ENCODE measurements around the gene EPC2. TPM values are rescaled to one million over a fixed set of nuclear protein-coding genes. Genes with fewer than 3 reads are reported as not detected.

Gene EPC2
- total RNA-seq, 1 experiment from 2014 or later: 30.2 TPM

GRCh38 chr2:148718039-148718438 lies 73.5 kb downstream of the EPC2 start:
- ChIA-PET CTCF (no interaction called here), POLR2A (no interaction called here)

GRCh38 chr2:148719195-148719749 lies 74.7 kb downstream of the EPC2 start:
- intact Hi-C loops (cut with micrococcal nuclease; ENCODE audit: unreplicated experiment): no loop called here
- Histone ChIP-seq H3K36me3 (ENCODE audit: control insufficient read depth, insufficient read depth, low read length) (no peaks in the 10 kb centered on the region), H3K4me1 (ENCODE audit: control insufficient read depth, insufficient read depth, low read length) (peaks cover 13% of the 10 kb centered on the region; the same call in 1 of the 2 replicates), H3K4me3 (ENCODE audit: low read depth in 2 of 2, low read length in 2 of 2) (no peak overlapping the region), H3K27ac (ENCODE audit: low read length) (no peak overlapping the region), H3K9me3 (ENCODE audit: control insufficient read depth, insufficient read depth, low read depth, low read length) (no peaks in the 10 kb centered on the region), H3K27me3 (ENCODE audit: control insufficient read depth, insufficient read depth, low read length) (no peaks in the 10 kb centered on the region)
- ChIA-PET POLR2A (no interaction called here), CTCF (no interaction called here)
- no TSS peak for BruUV-seq (replicated peaks)
- in situ Hi-C loops (cut with HindIII; ENCODE audit: low pct_unique_long_range_greater_than_20kb, low sequenced_read_pairs): no loop called here
- ATAC-seq: no peak
- TF ChIP-seq TCF7L2 (IDR thresholded peaks at IDR 0.05; ENCODE audit: low read depth, low read length): no peak
- no peak for TF ChIP-seq CTCF (IDR thresholded peaks at IDR 0.05)
- no peak for TF ChIP-seq REST (IDR thresholded peaks at IDR 0.05; ENCODE audit: insufficient read depth in 1 of 2, low read depth in 2 of 2, low read length in 1 of 2)
- no peak for TF ChIP-seq SIN3A (IDR thresholded peaks at IDR 0.05; ENCODE audit: borderline replicate concordance, insufficient read depth, low read depth, low read length)
- TF ChIP-seq POLR2AphosphoS5 (IDR thresholded peaks at IDR 0.05; ENCODE audit: low read depth, low read length): no peak
- DNase-seq (ENCODE audit: low read depth, low spot score): no peak

More at GRCh38 chr2:148718039-148718438, 73.5 kb downstream of the EPC2 start:
- ATAC-seq (no peak), DNase-seq (ENCODE audit: low read depth, low spot score) (no peak)
- Histone ChIP-seq H3K27ac (ENCODE audit: low read length) (no peak overlapping the region), H3K4me3 (ENCODE audit: low read depth in 2 of 2, low read length in 2 of 2) (no peak overlapping the region), H3K9me3 (ENCODE audit: control insufficient read depth, insufficient read depth, low read depth, low read length) (no peaks in the 10 kb centered on the region), H3K36me3 (ENCODE audit: control insufficient read depth, insufficient read depth, low read length) (no peaks in the 10 kb centered on the region), H3K4me1 (ENCODE audit: control insufficient read depth, insufficient read depth, low read length) (peaks cover 13% of the 10 kb centered on the region; the same call in 1 of the 2 replicates), H3K27me3 (ENCODE audit: control insufficient read depth, insufficient read depth, low read length) (no peaks in the 10 kb centered on the region)
- intact Hi-C loops (cut with micrococcal nuclease; ENCODE audit: unreplicated experiment): no loop called here
- no peak for TF ChIP-seq POLR2AphosphoS5 (IDR thresholded peaks at IDR 0.05; ENCODE audit: low read depth, low read length)
- TF ChIP-seq SIN3A (IDR thresholded peaks at IDR 0.05; ENCODE audit: borderline replicate concordance, insufficient read depth, low read depth, low read length): no peak
- no peak for TF ChIP-seq REST (IDR thresholded peaks at IDR 0.05; ENCODE audit: insufficient read depth in 1 of 2, low read depth in 2 of 2, low read length in 1 of 2)
- BruUV-seq (replicated peaks): no TSS peak
- in situ Hi-C loops (cut with HindIII; ENCODE audit: low pct_unique_long_range_greater_than_20kb, low sequenced_read_pairs): no loop called here
